ENCODE results near the gene YWHAB.
"Not testable (repeated sequence)": the region's sequence is repeated elsewhere in the genome, so short reads cannot be mapped to it uniquely, and the experiment has no call there.

Gene YWHAB

DNA sequence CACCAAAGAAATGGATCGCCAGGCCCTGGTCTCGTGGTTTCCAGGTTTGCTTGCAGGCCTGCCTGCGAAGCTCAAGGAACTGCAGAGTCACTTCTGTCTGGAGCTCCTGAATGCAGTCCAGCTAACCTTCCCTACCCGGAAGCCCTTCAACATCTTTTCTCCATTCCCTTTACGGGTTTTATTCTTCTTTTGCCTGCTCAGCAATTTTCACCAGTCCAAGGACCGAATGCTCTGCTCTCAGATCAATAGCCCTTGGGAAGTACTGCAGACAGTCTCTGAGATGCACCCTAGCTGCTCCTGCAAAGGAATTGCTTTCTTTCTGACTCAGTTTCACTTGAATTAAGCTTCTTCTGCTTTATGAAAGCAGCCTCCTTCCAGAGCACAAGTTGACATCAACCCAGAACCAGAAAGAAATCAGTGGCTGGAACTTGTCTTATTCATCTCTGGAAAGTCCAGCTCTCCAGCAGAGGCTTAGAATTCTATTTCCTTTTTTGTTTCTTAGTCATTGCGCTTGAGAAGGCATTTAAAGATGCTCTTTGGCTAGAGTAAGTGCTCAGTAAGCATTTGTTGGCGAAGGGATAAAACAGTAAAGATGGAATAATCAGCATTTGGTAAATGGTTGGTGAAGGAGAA is 18.7 kb upstream of the YWHAB start:
- intact Hi-C loops (cut with DNase I): loop anchor here (1.0 to 2.0 kb wide), 2 partner anchors 120 to 182 kb away; no protein-coding TSS in a partner anchor
- DNase-seq: no peak

DNA sequence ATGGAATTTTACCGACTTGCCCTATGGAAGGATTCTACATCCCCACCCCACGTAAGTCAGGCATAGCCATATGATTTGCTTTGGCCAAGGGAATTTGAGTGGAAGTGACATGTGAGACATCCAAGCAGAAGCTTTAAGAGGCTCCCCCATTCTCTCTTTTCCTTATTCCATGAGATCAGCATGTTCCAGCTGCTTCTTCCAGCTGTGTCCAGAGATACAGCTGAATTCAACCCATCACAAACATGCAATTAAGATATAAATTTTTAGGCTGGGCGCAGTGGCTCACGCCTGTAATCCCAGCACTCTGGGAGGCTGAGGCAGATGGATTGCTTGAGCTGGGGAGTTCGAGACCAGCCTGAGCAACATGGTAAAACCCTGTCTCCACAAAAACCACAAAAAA is 16.0 kb upstream of the YWHAB start:
- no peak for DNase-seq
- intact Hi-C loops (cut with DNase I): no loop called here

GRCh38 chr20:44882360-44882759 is 3.1 kb upstream of the YWHAB start:
- DNase-seq; intact Hi-C loops (cut with DNase I): not testable (repeated sequence)

- no peak for DNase-seq
- intact Hi-C loops (cut with DNase I): no loop called here
These were observed 2.1 kb upstream of the YWHAB start for GRCh38 chr20:44883214-44883902.

DNA sequence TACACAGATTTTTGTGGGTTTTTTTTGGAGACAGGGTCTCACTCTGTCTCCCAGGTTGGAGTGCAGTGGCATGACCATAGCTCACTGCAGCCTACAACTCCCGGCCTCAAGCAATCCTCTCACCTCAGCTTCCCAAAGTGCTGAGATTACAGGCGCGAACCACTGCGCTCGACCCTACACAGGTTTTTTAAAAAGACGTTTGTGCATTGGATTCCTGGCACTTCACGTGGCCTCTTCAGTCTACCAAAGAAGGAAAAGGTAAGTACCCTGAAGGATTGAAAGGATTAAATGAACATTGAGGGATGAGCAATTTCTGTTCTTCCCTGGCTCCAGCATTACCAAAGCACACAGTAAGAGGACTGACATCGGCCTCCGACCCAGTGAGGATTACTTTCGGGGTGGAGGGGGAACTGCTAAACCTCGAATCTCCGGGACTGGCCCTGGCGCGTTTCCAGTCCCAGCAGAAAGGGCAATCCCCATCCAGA is 556 bp upstream of the YWHAB start:
- no peak for DNase-seq
- intact Hi-C loops (cut with DNase I): loop anchor here (2.0 kb wide), 1 partner anchor 82 kb away; the partner anchor contains the start of gene STK4

GRCh38 chr20:44886266-44886651 is 754 bp downstream of the YWHAB start:
- no peak for DNase-seq
- intact Hi-C loops (cut with DNase I): no loop called here

DNA sequence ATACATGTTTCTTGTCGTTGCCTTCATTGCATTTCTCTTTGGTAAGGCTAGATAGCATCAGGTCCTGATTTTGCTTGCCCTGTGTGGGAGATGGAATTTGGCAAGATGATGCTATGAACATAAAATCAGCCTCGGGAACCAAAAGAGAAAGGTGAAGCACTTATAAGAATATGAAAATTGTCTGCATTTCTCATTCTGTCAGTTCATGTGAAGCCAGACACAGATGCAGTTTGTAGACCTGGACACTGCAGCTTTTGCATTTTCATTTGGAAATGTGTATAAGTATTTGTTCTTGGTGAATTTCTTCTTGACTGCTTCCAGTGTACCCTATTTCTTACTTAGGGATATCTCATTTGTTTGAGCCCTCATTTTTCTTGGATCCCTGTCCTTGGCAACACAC is 1.3 kb downstream of the YWHAB start:
- no peak for DNase-seq
- intact Hi-C loops (cut with DNase I): no loop called here

DNA sequence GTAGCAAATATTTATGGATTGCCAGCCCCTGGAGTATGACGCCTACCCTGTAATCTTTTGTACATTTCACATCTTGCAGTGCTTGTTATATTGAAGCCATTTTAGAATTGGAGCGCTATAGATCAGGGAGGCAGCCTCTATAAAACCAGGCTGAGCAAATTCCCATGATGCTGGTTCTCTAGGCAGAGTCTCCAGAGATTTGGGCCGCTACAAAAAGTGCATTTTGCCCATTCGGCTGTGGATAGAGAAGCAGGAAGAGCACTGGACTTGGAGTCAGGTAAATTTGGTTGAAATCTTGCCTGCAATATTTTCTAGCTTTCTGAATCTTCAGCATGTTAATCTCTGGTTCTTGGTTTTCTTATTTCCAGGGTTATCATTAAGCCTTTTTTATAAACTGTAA is 2.0 kb downstream of the YWHAB start:
- intact Hi-C loops (cut with DNase I): no loop called here
- DNase-seq: no peak

GRCh38 chr20:44888226-44889103 is 3.0 kb downstream of the YWHAB start:
- DNase-seq: no peak
- intact Hi-C loops (cut with DNase I): no loop called here

DNA sequence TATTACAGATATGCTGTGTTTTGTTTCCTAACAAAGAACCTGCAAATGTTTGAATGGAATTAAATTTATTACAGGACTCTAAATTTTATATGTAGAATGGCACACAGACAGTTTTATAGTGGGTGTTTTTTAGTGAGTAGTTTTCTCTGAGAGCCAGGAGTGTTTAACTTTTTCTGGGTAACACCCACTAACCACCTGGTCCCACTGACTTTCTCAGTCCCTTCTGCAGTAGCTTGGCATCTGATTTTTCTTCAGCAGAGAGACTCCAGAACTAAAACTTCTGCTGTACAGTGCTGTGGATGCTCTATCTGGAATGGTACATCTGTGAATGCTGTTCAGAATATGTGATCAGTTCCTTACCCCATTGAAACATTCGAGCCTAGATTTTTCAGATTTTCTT is 6.3 kb downstream of the YWHAB start:
- intact Hi-C loops (cut with DNase I): no loop called here
- DNase-seq: no peak

- intact Hi-C loops (cut with DNase I): no loop called here
- no peak for DNase-seq
These were observed 9.5 kb downstream of the YWHAB start for GRCh38 chr20:44894959-44895358.

DNA sequence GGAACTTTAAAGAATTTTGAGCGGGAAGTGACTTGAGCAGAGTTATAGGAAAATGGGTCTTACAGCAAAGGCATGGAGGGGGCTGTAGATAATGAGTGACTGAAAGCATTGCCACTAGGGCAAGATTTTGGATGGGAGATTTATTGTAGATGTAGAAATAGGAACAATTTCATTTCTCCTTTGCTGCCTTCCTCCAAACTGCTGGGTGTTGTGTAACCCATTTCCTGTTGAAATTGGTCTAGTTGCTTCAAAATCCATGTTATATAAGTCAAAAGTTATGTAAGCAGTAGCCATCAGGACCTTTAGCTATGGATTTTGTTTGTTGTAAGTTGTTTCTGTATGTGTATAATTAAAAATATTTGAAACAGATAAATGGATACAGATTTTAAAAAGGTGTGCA is 11.1 kb downstream of the YWHAB start:
- intact Hi-C loops (cut with DNase I): no loop called here
- no peak for DNase-seq

GRCh38 chr20:44897133-44897532 is 11.6 kb downstream of the YWHAB start:
- intact Hi-C loops (cut with DNase I): no loop called here
- DNase-seq: no peak

DNA sequence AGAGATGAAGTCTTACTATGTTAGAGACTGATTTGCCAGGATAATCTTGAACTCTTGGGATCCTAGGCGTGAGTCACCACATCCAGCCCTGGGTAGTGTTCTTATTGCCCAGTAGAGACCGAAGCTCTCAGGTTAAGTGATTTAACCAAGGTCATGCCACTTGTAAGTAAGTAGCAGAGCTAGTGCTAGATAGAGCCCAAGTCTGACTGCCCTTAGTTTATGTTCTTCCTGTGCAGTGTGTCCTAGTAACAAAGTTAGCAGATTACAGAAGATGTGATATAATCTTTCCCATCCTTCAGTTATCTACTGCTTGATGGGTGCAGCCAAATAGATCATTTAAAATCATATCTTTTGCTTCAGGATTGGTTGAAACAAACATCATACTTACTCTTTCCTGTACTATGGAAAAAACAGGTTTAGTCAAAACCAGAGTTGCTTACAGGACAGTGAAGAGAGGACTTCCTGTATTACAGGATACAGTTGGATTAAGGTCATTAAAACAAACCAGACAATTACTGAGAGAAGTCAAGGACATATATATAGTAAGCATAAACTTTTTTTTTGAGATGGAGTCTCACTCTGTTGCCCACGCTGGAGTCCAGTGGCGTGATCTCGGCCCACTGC is 14.8 kb downstream of the YWHAB start:
- DNase-seq: no peak
- intact Hi-C loops (cut with DNase I): no loop called here

- intact Hi-C loops (cut with DNase I): no loop called here
- peak in 1 of 10 donors; percentile 30 for DNase-seq
These were observed 16.5 kb downstream of the YWHAB start for GRCh38 chr20:44901974-44902373.

GRCh38 chr20:44904377-44904776 is 18.9 kb downstream of the YWHAB start:
- intact Hi-C loops (cut with DNase I): no loop called here

DNA sequence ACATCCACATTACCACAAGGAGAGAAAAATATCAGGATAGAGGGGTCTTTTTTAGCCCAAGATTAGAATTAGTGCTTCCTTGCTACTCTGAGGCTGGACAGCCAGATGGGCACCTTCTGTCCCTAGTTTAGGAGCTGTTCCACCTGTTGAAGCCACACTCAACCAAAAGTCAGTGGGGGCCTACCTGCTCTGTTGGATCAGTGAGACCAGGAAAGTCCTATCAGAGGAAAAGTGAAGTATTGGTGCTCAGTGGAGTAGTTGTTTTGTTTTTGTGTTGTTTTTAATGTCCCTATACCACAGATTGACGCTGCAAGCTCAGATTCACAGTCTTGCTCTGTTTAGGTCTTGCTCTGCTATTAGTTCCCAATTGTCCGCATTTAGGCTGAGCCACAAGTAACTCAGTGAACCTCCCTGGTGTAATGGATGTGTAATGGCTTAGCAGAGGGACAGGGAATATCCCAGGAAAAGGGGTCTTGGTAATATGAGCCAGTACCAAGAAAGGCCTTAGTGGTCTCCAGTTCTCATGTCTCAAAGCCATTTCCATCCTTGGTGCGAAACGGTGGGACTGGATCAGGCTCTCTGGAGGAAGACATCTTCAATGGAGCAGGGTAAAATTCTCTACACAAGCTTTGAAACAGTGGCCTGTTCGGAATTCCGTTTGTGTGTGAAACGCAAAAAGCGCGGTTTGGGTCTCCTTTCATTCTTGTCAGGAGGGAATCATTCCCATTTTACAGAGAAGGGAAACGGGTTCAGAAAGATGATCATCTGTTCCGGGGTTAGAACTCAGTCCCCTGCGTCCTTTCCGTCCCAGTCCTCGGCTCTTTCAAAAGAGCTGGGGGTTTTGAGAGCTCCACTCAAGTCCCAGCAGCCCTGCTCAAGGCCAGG is 23.7 kb downstream of the YWHAB start:
- intact Hi-C loops (cut with DNase I): no loop called here
- no peak for DNase-seq

More at GRCh38 chr20:44904377-44904776, 18.9 kb downstream of the YWHAB start:
- no peak for DNase-seq

DNA sequence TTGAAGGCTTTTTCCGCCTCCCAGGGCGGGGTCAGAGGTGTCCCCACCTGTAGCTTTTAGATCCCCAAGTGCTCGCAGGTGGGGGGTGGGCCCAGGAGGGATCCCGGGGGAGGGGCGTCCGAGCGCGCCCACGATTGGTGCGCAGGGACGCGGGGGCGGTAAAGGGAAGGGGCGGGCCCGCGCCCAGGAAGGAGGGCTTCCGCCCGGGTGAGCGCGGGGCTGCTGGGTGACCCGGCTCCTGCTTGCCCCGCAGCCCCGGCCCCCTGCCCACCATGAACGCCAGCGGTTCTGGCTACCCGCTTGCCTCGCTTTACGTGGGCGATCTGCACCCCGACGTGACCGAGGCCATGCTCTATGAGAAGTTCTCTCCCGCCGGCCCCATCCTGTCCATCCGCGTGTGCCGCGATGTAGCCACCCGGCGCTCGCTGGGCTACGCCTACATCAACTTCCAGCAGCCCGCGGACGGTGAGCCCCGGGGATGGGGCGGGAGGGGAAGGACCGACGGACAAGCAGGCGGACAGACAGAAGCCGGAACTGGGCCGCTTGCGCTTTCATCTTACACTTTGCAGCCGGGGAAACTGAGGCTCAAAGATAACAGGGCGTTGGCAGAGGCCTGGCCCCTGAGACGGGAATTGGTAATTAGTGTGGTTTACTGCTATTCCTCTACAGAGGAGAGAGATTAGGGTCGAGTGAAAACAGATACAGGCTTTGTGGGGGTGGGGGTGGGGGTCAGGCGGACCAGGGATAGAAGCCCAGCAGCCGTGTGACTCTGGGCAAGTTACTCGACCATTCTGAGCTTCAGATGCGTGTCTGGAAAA is 24.6 kb downstream of the YWHAB start, which contains the start of gene PABPC1L:
TSS of gene PABPC1L (plus strand) at position 189 of the 818 bp plus-strand sequence. CDS start at position 273, 84 bp downstream.
- peak in 6 of 10 donors; percentile 20 to 90 (median 46) for DNase-seq
- intact Hi-C loops (cut with DNase I): no loop called here
